GM12892 (cell line): ENCODE measurements around the gene CREBL2. TPM values are rescaled to one million over a fixed set of nuclear protein-coding genes. Genes with fewer than 3 reads are reported as not detected.
"Not testable (repeated sequence)": the region's sequence is repeated elsewhere in the genome, so short reads cannot be mapped to it uniquely, and the experiment has no call there.

ENCODE experiments used
- DNase-seq: peaks from one replicate; pipeline ENCODE4 v3.0.0; 2011; ENCODE audit not compliant: insufficient read length
- FAIRE-seq: peaks from 2 replicates; lab custom pipeline; 2011; peaks lifted over from hg19 to GRCh38; lab: Jason Lieb, UNC
- POLR2A ChIP-seq: IDR thresholded peaks from 2 replicates; pipeline ENCODE4 v1.6.1; 2011; ENCODE audit warnings: low read depth, low read length, control low read depth
- POLR2AphosphoS5 ChIP-seq: IDR thresholded peaks from 2 replicates; pipeline ENCODE4 v1.6.1; 2011; ENCODE audit warnings: low read depth, low read length, control low read depth
- TAF1 ChIP-seq: IDR thresholded peaks from 2 replicates; pipeline ENCODE4 v1.6.1; 2011; ENCODE audit warnings: low read depth, mild to moderate bottlenecking, control low read depth, low read length, borderline replicate concordance
- polyA plus RNA-seq: library from polyadenylated mRNA; unstranded; fragments of >200 nt; gene quantifications from one replicate; pipeline ENCODE4 v1.2.1, GENCODE V29; 2012; ENCODE audit warnings: missing spikeins, inconsistent platforms; ENCODE audit not compliant: missing spikeins

Gene CREBL2, protein sequence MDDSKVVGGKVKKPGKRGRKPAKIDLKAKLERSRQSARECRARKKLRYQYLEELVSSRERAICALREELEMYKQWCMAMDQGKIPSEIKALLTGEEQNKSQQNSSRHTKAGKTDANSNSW
- 11.0 TPM for polyA plus RNA-seq

DNA sequence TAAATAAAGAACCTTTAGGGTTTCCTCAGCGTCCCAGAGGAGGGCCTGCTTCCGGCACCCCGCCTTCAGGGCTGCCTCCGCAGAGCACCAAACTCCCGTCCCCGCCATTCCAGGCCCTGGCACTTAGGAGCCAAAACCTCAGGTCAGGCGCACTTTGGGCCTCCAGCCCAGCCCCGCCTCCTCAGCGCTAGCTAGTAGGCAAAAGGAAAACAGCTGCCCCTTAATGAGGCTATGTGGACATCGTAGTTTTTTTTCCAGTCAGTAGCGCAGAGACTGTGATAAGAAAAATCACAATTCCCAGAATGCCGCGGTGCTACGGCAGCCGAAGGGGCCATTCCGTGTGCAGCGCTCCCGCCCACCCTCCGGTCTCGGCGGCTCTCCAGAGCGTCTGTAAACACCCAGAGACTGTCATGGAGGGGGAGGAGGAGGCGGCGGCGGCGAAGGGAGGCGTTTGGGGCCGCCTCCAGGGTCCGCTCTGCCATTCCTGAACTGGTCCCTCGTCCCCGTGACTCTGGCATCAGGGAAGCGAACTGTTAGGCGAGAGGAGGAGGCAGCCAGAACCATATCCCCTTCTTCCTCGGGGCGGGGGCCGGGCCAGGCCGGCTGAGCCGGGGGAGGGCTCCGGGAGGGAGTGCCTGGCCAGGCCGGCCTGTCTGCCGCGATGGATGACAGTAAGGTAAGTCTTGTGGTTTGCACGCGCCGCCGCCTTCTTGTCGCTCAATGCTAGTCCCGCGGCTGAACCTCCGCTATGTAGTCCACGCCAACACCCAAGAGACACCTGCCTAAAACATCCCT is at the start of gene CREBL2:
CREBL2 (plus strand) TSS at position 365 of the 795 bp plus-strand sequence; CDS start at position 662, 297 bp downstream.
- FAIRE-seq: peak; percentile 93
- TF ChIP-seq POLR2A: peak; percentile 70
- no peak for TF ChIP-seq TAF1
- DNase-seq: peak; percentile 74

DNA sequence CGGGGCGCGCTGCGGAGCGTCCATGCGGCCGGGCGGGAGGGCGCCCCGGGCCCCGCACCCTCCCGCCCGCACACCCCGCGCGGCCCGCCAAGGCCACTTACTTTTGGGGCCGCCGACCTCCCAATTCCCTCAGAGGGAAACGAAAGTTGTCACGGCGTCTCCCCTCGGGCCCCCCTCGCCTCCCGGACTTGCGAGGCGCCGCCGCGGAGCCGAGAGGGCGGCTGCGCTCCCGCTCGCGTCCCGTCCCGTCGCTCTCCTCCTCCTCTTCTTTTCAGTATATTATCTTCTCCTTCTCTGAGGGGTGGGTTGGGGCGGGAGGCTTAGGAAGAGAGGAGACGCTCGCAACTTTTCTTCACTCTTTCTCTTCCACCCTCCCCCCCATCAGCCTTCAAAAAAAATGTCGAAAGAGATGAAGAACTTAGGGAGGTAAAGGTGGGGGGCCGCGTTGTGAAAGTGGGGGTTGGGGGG is 49.6 kb upstream of the CREBL2 start:
- DNase-seq: peak; percentile 23
- TF ChIP-seq POLR2A (no peak), TAF1 (no peak)
- no peak for FAIRE-seq

DNA sequence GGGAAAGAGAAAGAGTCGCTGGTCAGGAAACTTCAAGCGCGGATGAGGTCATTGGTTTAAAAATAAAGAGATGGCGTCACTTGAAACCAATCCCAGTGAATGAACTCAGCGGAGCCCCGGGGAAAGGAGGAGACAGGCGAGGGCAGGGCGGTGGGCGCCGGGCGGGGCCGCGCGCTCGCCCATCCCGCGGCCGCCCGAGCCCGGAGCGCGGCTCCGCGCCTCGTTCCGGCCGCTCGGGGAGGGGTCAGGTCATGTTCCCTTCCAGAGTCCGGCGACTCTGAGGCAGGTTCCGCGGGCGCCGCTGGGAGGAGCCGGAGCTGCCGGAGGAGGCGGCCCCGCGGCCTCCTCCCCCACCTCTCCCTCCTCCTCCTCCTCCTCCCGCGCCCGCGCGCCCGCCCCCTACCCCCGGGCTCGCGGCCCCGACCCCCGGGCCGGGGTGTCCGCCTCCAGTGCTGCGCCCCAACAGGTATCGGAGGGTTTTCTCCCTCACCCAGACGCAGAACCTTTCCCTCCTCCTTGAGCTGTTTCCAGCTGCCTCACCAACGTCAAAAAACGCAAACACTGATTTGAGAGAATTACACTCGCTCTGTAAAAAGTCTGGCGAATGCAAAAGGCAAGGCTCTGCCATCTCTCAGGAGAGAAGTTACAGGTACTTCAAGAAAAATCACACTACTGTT is 49.0 kb upstream of the CREBL2 start, which contains the start of gene DUSP16:
DUSP16 (minus strand) TSS at position 279 of the 677 bp plus-strand sequence. CDS start 41,765 bp downstream, outside the sequence.
- peak; percentile 88 for FAIRE-seq
- peak; percentile 81; the same call in 1 of the 2 replicates for TF ChIP-seq POLR2A
- TF ChIP-seq POLR2AphosphoS5: peak; percentile 65
- TF ChIP-seq TAF1: no peak
- peak; percentile 63 for DNase-seq

DNA sequence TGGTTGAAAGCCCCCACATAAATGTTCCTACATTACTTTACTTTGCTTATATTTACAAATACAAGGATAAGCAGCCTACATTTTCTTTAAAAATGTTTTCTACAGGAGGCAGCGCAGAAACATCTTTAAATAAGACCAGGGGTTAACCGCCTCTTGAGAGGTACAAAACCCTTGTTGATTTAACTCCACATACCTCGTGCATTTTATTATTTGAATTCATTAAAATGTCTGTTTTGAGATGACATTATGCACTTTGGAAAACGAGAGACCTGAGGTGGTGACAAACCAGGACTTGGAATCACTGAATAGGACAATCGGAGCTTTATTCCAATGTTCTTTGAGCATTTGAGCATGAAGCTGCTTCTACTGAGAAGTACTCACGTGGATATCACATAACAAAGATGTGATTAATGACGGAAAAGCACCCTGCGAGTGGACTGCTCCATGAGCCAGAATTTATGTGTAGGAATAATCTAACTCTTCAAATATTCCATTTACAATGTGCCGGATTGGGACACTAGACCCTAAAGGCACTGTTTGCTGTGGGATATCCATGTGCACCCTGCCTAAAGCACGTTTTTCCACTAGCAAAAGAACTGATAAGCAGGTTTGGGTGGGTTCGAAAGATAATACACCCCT is 48.3 kb upstream of the CREBL2 start:
- FAIRE-seq: no peak
- no peak for DNase-seq
- TF ChIP-seq POLR2A (no peak), TAF1 (no peak), POLR2AphosphoS5 (no peak)

DNA sequence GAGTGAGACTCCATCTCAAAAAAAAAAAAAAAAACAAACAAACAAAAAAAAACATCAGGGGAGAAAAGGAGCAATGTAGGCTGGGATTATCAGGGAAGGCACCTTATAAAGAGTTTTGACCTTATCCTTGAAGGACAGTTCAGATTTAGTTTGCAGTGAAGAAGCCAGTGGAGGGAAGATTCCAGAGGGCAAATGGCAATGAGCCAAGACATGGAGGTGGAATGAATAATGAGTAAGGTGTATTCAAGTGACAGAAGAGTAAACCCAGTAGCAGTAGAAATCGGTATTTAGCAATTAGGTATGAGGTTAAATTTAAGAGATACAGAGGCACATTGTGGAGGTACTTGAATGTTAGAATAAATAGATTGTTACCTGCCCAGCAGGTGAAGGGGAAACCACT is 46.8 kb upstream of the CREBL2 start:
- no peak for DNase-seq
- no peak for TF ChIP-seq POLR2AphosphoS5
- no peak for TF ChIP-seq POLR2A
- no peak for TF ChIP-seq TAF1
- FAIRE-seq: no peak

DNA sequence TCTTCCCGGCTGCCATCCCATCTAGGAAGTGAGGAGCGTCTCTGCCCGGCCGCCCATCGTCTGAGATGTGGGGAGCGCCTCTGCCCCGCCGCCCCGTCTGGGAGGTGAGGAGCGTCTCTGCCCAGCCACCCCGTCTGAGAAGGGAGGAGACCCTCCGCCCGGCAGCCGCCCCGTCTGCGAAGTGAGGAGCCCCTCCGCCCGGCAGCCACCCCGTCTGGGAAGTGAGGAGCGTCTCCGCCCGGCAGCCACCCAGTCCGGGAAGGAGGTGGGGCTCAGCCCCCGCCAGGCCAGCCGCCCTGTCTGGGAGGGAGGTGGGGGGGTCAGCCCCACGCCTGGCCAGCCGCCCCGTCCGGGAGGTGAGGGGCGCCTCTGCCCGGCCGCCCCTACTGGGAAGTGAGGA is 45.7 kb upstream of the CREBL2 start:
- FAIRE-seq, DNase-seq: not testable (repeated sequence)

DNA sequence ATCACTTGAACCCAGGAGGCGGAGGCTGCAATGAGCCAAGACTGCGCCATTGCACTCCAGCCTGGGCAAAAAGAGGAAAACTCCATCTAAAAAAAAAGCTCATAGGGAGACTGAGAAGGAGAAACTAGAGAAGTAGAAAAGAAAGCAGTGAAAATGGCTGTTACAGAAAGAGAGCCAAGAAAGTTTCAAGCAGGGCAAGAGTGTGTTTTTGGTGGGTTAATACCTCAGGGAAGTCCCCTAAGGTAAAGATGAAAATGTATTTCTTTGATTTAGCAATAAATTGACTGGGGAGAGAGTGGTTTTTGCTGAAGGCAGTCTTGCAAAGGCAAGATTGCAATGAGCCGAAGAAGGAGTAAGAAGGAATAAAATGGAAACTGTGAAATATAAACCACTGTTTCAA is 39.0 kb upstream of the CREBL2 start:
- TF ChIP-seq POLR2AphosphoS5 (no peak), POLR2A (no peak), TAF1 (no peak)
- no peak for FAIRE-seq

DNA sequence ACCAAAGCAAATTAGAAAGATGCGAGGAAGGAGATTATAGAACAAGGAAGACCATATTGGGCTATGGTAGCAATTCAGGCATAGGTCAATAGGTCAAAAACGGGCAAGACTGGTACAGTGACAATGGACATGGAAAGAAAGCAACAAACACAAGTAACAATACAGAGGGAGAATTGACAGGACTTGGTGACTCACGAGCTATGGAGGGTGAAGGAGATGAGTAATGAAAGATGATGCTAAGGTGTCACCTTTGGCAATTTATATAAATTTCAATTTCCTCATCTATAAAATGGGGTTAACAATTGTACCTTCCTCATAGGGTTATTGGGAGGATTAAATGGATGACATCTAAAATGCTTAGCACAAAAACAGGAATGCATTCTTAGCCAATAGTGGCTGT is 33.9 kb upstream of the CREBL2 start:
- FAIRE-seq (no peak), DNase-seq (no peak)
- TF ChIP-seq POLR2AphosphoS5: no peak
- no peak for TF ChIP-seq POLR2A
- no peak for TF ChIP-seq TAF1

More for the DNA sequence above, 39.0 kb upstream of the CREBL2 start:
- no peak for DNase-seq

DNA sequence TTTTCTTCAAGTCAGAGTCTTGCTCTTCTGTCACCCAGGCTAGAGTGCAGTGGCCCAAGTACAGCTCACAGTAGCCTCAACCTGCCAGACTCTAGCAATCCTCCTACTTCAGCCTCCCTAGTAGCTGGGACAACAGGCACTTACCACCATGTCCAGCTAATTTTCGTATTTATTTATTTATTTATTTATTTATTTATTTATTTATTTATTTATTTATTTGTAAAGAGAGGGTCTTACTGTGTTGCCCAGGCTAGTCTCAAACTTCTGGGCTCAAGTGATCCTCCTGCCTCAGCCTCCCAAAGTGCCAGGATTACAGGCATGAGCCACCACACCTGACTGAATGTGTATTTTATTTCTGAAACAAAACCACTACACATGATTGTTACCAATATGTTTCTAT is 31.0 kb upstream of the CREBL2 start:
- DNase-seq, FAIRE-seq: not testable (repeated sequence)

DNA sequence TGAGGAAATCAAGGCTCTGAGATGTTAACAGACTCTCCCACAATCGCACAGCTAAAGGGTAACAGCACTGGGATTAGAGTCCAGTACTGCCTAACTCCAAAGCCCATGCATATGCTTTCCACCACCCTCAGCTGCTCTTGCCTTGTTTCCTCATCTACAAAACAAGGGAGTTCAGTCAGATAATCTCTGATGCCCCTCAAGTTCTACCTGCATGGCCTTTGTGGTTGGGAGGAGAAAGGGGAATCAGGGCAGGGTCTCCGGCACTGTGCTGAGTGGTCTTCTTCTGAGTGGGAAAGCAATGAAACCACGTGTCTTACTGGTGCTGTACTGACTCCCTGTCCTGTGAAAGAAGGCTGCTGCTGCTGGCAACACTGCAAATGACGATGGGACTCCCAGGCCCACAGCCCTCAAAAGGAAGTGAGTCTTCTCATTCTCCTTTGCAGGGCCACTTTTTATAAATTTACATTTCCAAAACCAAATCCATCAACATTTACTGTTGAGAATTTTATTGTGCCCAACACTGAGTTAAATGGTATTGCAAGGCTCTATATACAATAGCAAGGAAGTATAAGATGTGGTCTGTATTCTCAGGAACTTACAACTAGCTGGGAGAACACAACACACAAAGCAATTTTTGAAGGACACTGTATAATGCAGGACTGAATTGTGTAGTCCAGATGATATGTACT is 29.3 kb upstream of the CREBL2 start:
- DNase-seq: no peak
- FAIRE-seq: peak; percentile 76
- peak; percentile 56; the same call in 1 of the 2 replicates for TF ChIP-seq POLR2A
- TF ChIP-seq POLR2AphosphoS5: no peak; the same call in 1 of the 2 replicates
- 0 out of 2 replicates have a peak, but pooled peaks have one; percentile 48 for TF ChIP-seq TAF1

DNA sequence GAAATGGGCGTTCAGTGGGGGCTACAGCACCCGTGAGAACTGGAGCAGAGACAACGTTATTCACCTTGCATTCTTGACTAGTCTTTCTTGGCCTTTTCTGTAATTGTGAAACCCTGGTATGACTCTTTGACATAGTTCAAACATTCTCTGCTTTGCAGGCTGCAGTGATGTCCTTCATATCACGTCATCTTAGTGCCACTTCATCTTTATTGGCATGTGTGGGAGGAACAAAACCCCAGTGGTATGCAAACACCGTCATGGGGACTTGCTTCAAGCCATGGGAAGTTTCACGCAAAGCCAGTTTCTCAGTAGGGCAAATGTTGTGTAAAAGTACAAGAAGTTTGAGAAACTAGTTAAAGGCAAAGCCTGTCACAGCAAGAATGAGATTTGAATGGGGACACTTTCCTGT is 28.8 kb upstream of the CREBL2 start:
- peak; percentile 95 for FAIRE-seq

More for the DNA sequence above, 28.8 kb upstream of the CREBL2 start:
- no peak for TF ChIP-seq TAF1
- TF ChIP-seq POLR2AphosphoS5: no peak; the same call in none of the 2 replicates
- no peak; the same call in 1 of the 2 replicates for TF ChIP-seq POLR2A
- DNase-seq: peak; percentile 41
